GM12878 (cell line): ENCODE results near the gene AK5. TPM values are rescaled to one million over a fixed set of nuclear protein-coding genes. Genes with fewer than 3 reads are reported as not detected.
"Not testable (repeated sequence)": the region's sequence is repeated elsewhere in the genome, so short reads cannot be mapped to it uniquely, and the experiment has no call there.

Experiments
- ATAC-seq: fragments of 200-7000 bp; cut with Tn5 transposase; 3 replicates; pipeline ENCODE4 v1.9.1; 2020; ENCODE audit warnings: mild to moderate bottlenecking, moderate library complexity
- BruUV-seq: library from RNA; stranded (reverse); fragments of 400-500 nt; replicated peaks from 2 replicates; lab custom pipeline; 2021; lab: Mats Ljungman, UMichigan
- CTCF ChIA-PET: fragments of 300-600 bp; sonication (Branson Sonifier 250); formaldehyde crosslinking; extraction: SDS; loops from one replicate; lab custom pipeline; 2021; ENCODE audit warnings: inconsistent platforms; lab: Yijun Ruan, JAX
- POLR2A ChIA-PET: fragments of 350-600 bp; formaldehyde crosslinking; extraction: SDS; loops from one replicate; lab custom pipeline; 2021; ENCODE audit warnings: inconsistent platforms; lab: Charles Lee
- RAD21 ChIA-PET: fragments of 300-600 bp; sonication (Branson Sonifier 250); formaldehyde crosslinking; loops from one replicate; lab custom pipeline; 2023; ENCODE audit warnings: antibody characterized with exemption; ENCODE audit not compliant: unreplicated experiment; lab: Charles Lee
- SMC1A ChIA-PET: fragments of 300-600 bp; sonication (Branson Sonifier 250); formaldehyde crosslinking; loops from one replicate; lab custom pipeline; 2023; ENCODE audit not compliant: unreplicated experiment, uncharacterized antibody; lab: Charles Lee
- DNase-seq: peaks from one replicate; pipeline ENCODE4 v3.0.0-alpha.2; 2011; ENCODE audit warnings: low read depth, low spot score
- FAIRE-seq: peaks from 3 replicates; lab custom pipeline; 2011; peaks lifted over from hg19 to GRCh38; lab: Jason Lieb, UNC
- H2AFZ ChIP-seq: 2 replicates; pipeline ENCODE4 v1.6.0; 2011; ENCODE audit warnings: low read depth, low read length, control low read depth; ENCODE audit not compliant: control insufficient read depth
- H3K27ac ChIP-seq: 2 replicates; pipeline ENCODE4 v1.5.1; 2011; ENCODE audit warnings: control low read depth; ENCODE audit not compliant: control insufficient read depth, insufficient read depth
- H3K27me3 ChIP-seq, 2 experiments: replicated peaks in 1 of 2; 2 replicates each; pipeline versions ENCODE4 v1.6.0 to v1.6.1; 2011; ENCODE audit warnings: low read length in 1 of 2; ENCODE audit not compliant: control insufficient read depth in 2 of 2, insufficient read depth in 2 of 2
- H3K36me3 ChIP-seq, 2 experiments: 2 replicates each; pipeline ENCODE4 v1.5.1; 2011; ENCODE audit warnings: low read length in 1 of 2; ENCODE audit not compliant: control insufficient read depth in 2 of 2, insufficient read depth in 2 of 2
- H3K4me1 ChIP-seq: 2 replicates; pipeline ENCODE4 v1.6.1; 2011; ENCODE audit warnings: mild to moderate bottlenecking, low read length, moderate library complexity, mixed read lengths; ENCODE audit not compliant: control insufficient read depth, insufficient read depth
- H3K4me2 ChIP-seq: 2 replicates; pipeline ENCODE4 v1.6.0; 2011; ENCODE audit warnings: control low read depth; ENCODE audit not compliant: control insufficient read depth, insufficient read depth
- H3K4me3 ChIP-seq: fragments of 200-600 bp; sonication (generic); 2 replicates; pipeline ENCODE4 v1.5.1; 2016
- H3K79me2 ChIP-seq: 2 replicates; pipeline ENCODE4 v1.6.0; 2011; ENCODE audit warnings: low read length; ENCODE audit not compliant: control insufficient read depth, insufficient read depth
- H3K9ac ChIP-seq: 2 replicates; pipeline ENCODE4 v1.8.0; 2011; ENCODE audit warnings: low read length, control low read depth, mixed read lengths; ENCODE audit not compliant: control insufficient read depth, insufficient read depth
- H3K9me3 ChIP-seq: replicated peaks from 3 replicates; pipeline ENCODE4 v1.5.1; 2011; ENCODE audit warnings: mild to moderate bottlenecking, low read length; ENCODE audit not compliant: control insufficient read depth, insufficient read depth
- H4K20me1 ChIP-seq: 2 replicates; pipeline ENCODE4 v1.6.0; 2011; ENCODE audit not compliant: control insufficient read depth, insufficient read depth
- NFYA ChIP-seq: IDR thresholded peaks from 2 replicates; pipeline ENCODE4 v1.6.1; 2011; ENCODE audit warnings: low read depth, mild to moderate bottlenecking, low read length, improper control_type of control experiment, borderline replicate concordance
- RCOR1 ChIP-seq: conservative IDR thresholded peaks from 2 replicates; pipeline ENCODE4 v1.6.1; 2012; ENCODE audit warnings: low read depth, low read length, improper control_type of control experiment
- SMAD5 ChIP-seq: IDR thresholded peaks from 2 replicates; pipeline ENCODE4 v1.6.1; 2016; ENCODE audit warnings: antibody characterized with exemption, low read depth
- WGBS: methylation state at CpG from one replicate; pipeline ENCODE4 v1.1.6; 2016; ENCODE audit warnings: low lambda C conversion rate; ENCODE audit not compliant: insufficient replicate concordance, insufficient coverage; ENCODE audit errors: missing lambda C conversion rate; 5-methylcytosine and 5-hydroxymethylcytosine counted together
- in situ Hi-C: fragments of 300-500 bp; cut with MboI; formaldehyde crosslinking; loops from 9 replicates; pipeline ENCODE4 v1.14.3; 2018; ENCODE audit warnings: mixed read lengths
- intact Hi-C: fragments of 100-400 bp; cut with micrococcal nuclease; formaldehyde crosslinking; loops from one replicate; pipeline ENCODE4 v1.14.2; 2022; ENCODE audit not compliant: unreplicated experiment
- polyA plus RNA-seq, 11 experiments: library from polyadenylated mRNA; depleted of rRNA in 4 of 11; unstranded in 6 of 11; stranded (reverse) in 5 of 11; fragments of >200 nt; fragmentation: Nextera tagmentation in 4 of 11; fragmentation: Illumina TruSeq in 1 of 11; extraction: Ambion mirVana in 4 of 11; extraction: Trizol in 1 of 11; gene quantifications; 1 replicate in 1 of 11; 2 replicates in 10 of 11; pipeline versions ENCODE4 v1.2.1 to v1.2.3, GENCODE V29; 2011 to 2016; ENCODE audit warnings: inconsistent platforms in 2 of 11, missing spikeins in 2 of 11, low read depth in 1 of 11
- total RNA-seq, 4 experiments: library from RNA; depleted of rRNA in 3 of 4; stranded (reverse); fragments of >200 nt in 3 of 4; fragmentation: Illumina TruSeq in 1 of 4; extraction: Trizol in 1 of 4; gene quantifications; 2 replicates each; pipeline versions ENCODE4 v1.2.1 to v1.2.3, GENCODE V29; 2013 to 2021
- TF ChIP-seq, protein P1 (sequence below): fragments of 450-650 bp; IDR thresholded peaks from 2 replicates; pipeline ENCODE4 v1.6.1; 2017; ENCODE audit warnings: mild to moderate bottlenecking, moderate library complexity
- TF ChIP-seq, protein P2 (sequence below): fragments of 450-650 bp; formaldehyde crosslinking; IDR thresholded peaks from 2 replicates; pipeline ENCODE4 v1.5.0; 2022; ENCODE audit warnings: mild to moderate bottlenecking, missing genetic modification characterization
- TF ChIP-seq, protein P3 (sequence below), 3 experiments: IDR thresholded peaks in 2 of 3; conservative IDR thresholded peaks in 1 of 3; 2 replicates each; pipeline ENCODE4 v1.5.1; 2011; ENCODE audit warnings: low read depth in 3 of 3, low read length in 3 of 3, mild to moderate bottlenecking in 3 of 3, control low read depth in 2 of 3, moderate library complexity in 2 of 3, inconsistent platforms in 1 of 3, mixed read lengths in 1 of 3; ENCODE audit not compliant: control insufficient read depth in 2 of 3, insufficient read depth in 1 of 3; ENCODE audit errors: extremely low read depth in 1 of 3

The AK5 gene
- total and polyA plus RNA-seq, 10 of the 15 experiments (the other 5 are each of a cell fraction or from before 2014, with no cell fraction given) = 0.08 to 0.33 TPM; not detected in 8

DNA sequence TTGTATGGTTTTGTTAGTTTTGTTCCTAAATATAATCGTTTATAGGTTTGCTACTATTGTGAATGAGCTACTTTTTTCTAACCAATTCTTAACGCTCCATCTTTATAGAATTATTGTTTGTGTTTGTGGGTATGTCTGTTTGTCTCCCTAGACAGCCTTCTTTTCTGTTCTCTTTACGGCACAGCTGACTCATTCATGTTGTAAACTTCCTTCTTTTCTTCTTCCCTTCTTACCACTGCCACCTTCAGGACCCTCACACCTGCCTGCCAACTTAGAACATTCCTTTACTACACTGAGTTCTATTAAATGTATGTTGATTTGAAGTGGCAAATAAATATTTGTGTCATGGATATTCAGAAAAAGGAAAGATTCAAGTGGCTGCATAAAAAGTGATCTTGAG lies 29.1 kb downstream of the AK5 start (continued):
- TF ChIP-seq, protein P1, sequence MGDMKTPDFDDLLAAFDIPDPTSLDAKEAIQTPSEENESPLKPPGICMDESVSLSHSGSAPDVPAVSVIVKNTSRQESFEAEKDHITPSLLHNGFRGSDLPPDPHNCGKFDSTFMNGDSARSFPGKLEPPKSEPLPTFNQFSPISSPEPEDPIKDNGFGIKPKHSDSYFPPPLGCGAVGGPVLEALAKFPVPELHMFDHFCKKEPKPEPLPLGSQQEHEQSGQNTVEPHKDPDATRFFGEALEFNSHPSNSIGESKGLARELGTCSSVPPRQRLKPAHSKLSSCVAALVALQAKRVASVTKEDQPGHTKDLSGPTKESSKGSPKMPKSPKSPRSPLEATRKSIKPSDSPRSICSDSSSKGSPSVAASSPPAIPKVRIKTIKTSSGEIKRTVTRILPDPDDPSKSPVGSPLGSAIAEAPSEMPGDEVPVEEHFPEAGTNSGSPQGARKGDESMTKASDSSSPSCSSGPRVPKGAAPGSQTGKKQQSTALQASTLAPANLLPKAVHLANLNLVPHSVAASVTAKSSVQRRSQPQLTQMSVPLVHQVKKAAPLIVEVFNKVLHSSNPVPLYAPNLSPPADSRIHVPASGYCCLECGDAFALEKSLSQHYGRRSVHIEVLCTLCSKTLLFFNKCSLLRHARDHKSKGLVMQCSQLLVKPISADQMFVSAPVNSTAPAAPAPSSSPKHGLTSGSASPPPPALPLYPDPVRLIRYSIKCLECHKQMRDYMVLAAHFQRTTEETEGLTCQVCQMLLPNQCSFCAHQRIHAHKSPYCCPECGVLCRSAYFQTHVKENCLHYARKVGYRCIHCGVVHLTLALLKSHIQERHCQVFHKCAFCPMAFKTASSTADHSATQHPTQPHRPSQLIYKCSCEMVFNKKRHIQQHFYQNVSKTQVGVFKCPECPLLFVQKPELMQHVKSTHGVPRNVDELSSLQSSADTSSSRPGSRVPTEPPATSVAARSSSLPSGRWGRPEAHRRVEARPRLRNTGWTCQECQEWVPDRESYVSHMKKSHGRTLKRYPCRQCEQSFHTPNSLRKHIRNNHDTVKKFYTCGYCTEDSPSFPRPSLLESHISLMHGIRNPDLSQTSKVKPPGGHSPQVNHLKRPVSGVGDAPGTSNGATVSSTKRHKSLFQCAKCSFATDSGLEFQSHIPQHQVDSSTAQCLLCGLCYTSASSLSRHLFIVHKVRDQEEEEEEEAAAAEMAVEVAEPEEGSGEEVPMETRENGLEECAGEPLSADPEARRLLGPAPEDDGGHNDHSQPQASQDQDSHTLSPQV = no peak
- TF ChIP-seq, protein P2, sequence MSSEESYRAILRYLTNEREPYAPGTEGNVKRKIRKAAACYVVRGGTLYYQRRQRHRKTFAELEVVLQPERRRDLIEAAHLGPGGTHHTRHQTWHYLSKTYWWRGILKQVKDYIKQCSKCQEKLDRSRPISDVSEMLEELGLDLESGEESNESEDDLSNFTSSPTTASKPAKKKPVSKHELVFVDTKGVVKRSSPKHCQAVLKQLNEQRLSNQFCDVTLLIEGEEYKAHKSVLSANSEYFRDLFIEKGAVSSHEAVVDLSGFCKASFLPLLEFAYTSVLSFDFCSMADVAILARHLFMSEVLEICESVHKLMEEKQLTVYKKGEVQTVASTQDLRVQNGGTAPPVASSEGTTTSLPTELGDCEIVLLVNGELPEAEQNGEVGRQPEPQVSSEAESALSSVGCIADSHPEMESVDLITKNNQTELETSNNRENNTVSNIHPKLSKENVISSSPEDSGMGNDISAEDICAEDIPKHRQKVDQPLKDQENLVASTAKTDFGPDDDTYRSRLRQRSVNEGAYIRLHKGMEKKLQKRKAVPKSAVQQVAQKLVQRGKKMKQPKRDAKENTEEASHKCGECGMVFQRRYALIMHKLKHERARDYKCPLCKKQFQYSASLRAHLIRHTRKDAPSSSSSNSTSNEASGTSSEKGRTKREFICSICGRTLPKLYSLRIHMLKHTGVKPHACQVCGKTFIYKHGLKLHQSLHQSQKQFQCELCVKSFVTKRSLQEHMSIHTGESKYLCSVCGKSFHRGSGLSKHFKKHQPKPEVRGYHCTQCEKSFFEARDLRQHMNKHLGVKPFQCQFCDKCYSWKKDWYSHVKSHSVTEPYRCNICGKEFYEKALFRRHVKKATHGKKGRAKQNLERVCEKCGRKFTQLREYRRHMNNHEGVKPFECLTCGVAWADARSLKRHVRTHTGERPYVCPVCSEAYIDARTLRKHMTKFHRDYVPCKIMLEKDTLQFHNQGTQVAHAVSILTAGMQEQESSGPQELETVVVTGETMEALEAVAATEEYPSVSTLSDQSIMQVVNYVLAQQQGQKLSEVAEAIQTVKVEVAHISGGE (CRISPR knock-in tag) = no peak
- TF ChIP-seq NFYA (no peak), RCOR1 (no peak), SMAD5 (no peak)
- TF ChIP-seq, protein P3, sequence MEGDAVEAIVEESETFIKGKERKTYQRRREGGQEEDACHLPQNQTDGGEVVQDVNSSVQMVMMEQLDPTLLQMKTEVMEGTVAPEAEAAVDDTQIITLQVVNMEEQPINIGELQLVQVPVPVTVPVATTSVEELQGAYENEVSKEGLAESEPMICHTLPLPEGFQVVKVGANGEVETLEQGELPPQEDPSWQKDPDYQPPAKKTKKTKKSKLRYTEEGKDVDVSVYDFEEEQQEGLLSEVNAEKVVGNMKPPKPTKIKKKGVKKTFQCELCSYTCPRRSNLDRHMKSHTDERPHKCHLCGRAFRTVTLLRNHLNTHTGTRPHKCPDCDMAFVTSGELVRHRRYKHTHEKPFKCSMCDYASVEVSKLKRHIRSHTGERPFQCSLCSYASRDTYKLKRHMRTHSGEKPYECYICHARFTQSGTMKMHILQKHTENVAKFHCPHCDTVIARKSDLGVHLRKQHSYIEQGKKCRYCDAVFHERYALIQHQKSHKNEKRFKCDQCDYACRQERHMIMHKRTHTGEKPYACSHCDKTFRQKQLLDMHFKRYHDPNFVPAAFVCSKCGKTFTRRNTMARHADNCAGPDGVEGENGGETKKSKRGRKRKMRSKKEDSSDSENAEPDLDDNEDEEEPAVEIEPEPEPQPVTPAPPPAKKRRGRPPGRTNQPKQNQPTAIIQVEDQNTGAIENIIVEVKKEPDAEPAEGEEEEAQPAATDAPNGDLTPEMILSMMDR (IDR thresholded peaks at IDR 0.05 in 2 of 3, conservative IDR thresholded peaks at IDR 0.05 in 1 of 3; ENCODE audit: control insufficient read depth in 2 of 3, extremely low read depth in 1 of 3, insufficient read depth in 1 of 3, low read depth in 3 of 3, low read length in 3 of 3) = no peak

DNA sequence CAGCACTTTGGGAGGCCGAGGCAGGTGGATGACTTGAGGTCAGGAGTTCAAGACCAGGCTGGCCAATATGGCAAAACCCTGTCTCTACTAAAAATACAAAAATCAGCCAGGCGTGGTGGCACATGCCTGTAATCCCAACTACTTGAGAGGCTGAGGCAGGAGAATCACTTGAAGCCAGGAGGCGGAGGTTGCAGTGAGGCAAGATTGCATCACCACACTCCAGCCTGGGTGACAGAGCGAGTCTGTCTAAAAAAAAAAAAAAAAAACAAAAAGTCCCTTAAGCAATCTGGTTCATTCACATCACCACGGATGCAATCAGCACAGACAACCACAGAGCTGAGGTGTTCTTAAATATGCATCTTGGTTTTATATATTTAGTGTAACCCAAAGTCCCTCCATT lies 30.5 kb downstream of the AK5 start:
- DNase-seq, ATAC-seq, BruUV-seq, FAIRE-seq, H3K9ac ChIP-seq, H3K4me2 ChIP-seq, H3K4me1 ChIP-seq, H3K4me3 ChIP-seq, H4K20me1 ChIP-seq, in situ Hi-C loops, H2AFZ ChIP-seq, H3K27me3 ChIP-seq, SMC1A ChIA-PET, H3K27ac ChIP-seq, H3K36me3 ChIP-seq, POLR2A ChIA-PET, H3K79me2 ChIP-seq, H3K9me3 ChIP-seq, CTCF ChIA-PET: not testable (repeated sequence)
- RAD21 ChIA-PET = interaction anchor here (0.7 kb wide), 1 partner anchor 215 kb away, joined by 3 read pairs; no protein-coding TSS in a partner anchor
- intact Hi-C loops = loop anchor here (5.0 kb wide), 1 partner anchor 165 kb away; no protein-coding TSS in a partner anchor
- WGBS = 25% methylated on average over 4 of the region's 5 CpGs
